Panc1 (cell line): Measurements from ENCODE around the gene CTXND1. TPM values are rescaled to one million over a fixed set of nuclear protein-coding genes. Genes with fewer than 3 reads are reported as not detected.
A peak's percentile ranks its signal among the peaks of the same experiment; 100 is the strongest.

Source experiments
- ATAC-seq: fragments of 200-7000 bp; cut with Tn5 transposase; 2 replicates; pipeline ENCODE4 v1.9.1; 2020; ENCODE audit warnings: mild to moderate bottlenecking, moderate library complexity
- BruUV-seq: library from RNA; stranded (reverse); fragments of 400-500 nt; replicated peaks from 2 replicates; lab custom pipeline; 2021; lab: Mats Ljungman, UMichigan
- CTCF ChIA-PET: fragments of 300-600 bp; sonication (Branson Sonifier 250); formaldehyde crosslinking; loops from one replicate; lab custom pipeline; 2022; ENCODE audit warnings: antibody characterized with exemption; lab: Charles Lee
- POLR2A ChIA-PET: fragments of 300-600 bp; sonication (Branson Sonifier 250); formaldehyde crosslinking; loops from one replicate; lab custom pipeline; 2022; ENCODE audit warnings: antibody characterized with exemption; lab: Charles Lee
- DNase-seq: peaks from one replicate; pipeline ENCODE4 v3.0.0-alpha.2; 2010; ENCODE audit warnings: low read depth, low spot score
- H3K27ac ChIP-seq: 2 replicates; pipeline ENCODE4 v1.5.1; 2011; ENCODE audit warnings: mild to moderate bottlenecking, low read length, inconsistent platforms
- H3K27me3 ChIP-seq: fragments of 200-500 bp; sonication (Bioruptor generic); 2 replicates; pipeline ENCODE4 v1.6.0; 2014; ENCODE audit warnings: low read length, inconsistent platforms; ENCODE audit not compliant: control insufficient read depth, insufficient read depth
- H3K36me3 ChIP-seq: fragments of 200-500 bp; sonication (Bioruptor generic); 2 replicates; pipeline ENCODE4 v1.5.1; 2014; ENCODE audit warnings: inconsistent platforms, mild to moderate bottlenecking, low read length, moderate library complexity; ENCODE audit not compliant: control insufficient read depth, insufficient read depth
- H3K4me1 ChIP-seq: 2 replicates; pipeline ENCODE4 v1.5.1; 2011; ENCODE audit warnings: inconsistent platforms, mild to moderate bottlenecking, low read length, moderate library complexity; ENCODE audit not compliant: control insufficient read depth, insufficient read depth
- H3K4me3 ChIP-seq, 2 experiments: 2 replicates each; pipeline ENCODE4 v1.5.1; 2011 to 2012; ENCODE audit warnings: low read depth in 2 of 2, low read length in 2 of 2, mild to moderate bottlenecking in 2 of 2, inconsistent platforms in 1 of 2, moderate library complexity in 1 of 2
- H3K9me3 ChIP-seq: fragments of 200-500 bp; sonication (Bioruptor generic); 2 replicates; pipeline ENCODE4 v1.5.1; 2014; ENCODE audit warnings: low read depth, mild to moderate bottlenecking, inconsistent platforms, low read length, moderate library complexity; ENCODE audit not compliant: control insufficient read depth, insufficient read depth
- CTCF ChIP-seq: fragments of 450-650 bp; IDR thresholded peaks from 2 replicates; pipeline ENCODE4 v1.5.1; 2017; ENCODE audit warnings: mild to moderate bottlenecking
- POLR2AphosphoS5 ChIP-seq: IDR thresholded peaks from 2 replicates; pipeline ENCODE4 v1.6.1; 2012; ENCODE audit warnings: mild to moderate bottlenecking, low read depth, low read length, moderate library complexity
- REST ChIP-seq, 2 experiments: IDR thresholded peaks; 2 replicates each; pipeline ENCODE4 v1.6.1; 2011 to 2012; ENCODE audit warnings: low read depth in 2 of 2, control low read depth in 1 of 2, low read length in 1 of 2, mild to moderate bottlenecking in 1 of 2, moderate library complexity in 1 of 2; ENCODE audit not compliant: insufficient read depth in 1 of 2
- SIN3A ChIP-seq: IDR thresholded peaks from 2 replicates; pipeline ENCODE4 v1.6.1; 2012; ENCODE audit warnings: low read depth, mild to moderate bottlenecking, low read length, moderate library complexity, borderline replicate concordance; ENCODE audit not compliant: insufficient read depth
- TCF7L2 ChIP-seq: IDR thresholded peaks from 2 replicates; pipeline ENCODE4 v1.6.1; 2011; ENCODE audit warnings: mild to moderate bottlenecking, low read depth, low read length, inconsistent platforms
- in situ Hi-C: cut with HindIII; loops from 2 replicates; pipeline ENCODE4 v1.10.0; 2016; ENCODE audit warnings: low sequenced_read_pairs, low pct_unique_long_range_greater_than_20kb
- intact Hi-C: fragments of 100-400 bp; cut with micrococcal nuclease; formaldehyde crosslinking; loops from one replicate; pipeline ENCODE4 v1.10.0; 2022; ENCODE audit not compliant: unreplicated experiment
- total RNA-seq: library from RNA; stranded (reverse); gene quantifications from one replicate; pipeline ENCODE4 v1.2.1, GENCODE V29; 2021; ENCODE audit not compliant: unreplicated experiment

The CTXND1 gene
- total RNA-seq, 1 experiment from 2014 or later = not detected

GRCh38 chr15:80155001-80155377, 97.0 kb downstream of the CTXND1 start:
- intact Hi-C loops = no loop called here
- ATAC-seq = no peak
- CTCF ChIA-PET = no interaction called here

DNA sequence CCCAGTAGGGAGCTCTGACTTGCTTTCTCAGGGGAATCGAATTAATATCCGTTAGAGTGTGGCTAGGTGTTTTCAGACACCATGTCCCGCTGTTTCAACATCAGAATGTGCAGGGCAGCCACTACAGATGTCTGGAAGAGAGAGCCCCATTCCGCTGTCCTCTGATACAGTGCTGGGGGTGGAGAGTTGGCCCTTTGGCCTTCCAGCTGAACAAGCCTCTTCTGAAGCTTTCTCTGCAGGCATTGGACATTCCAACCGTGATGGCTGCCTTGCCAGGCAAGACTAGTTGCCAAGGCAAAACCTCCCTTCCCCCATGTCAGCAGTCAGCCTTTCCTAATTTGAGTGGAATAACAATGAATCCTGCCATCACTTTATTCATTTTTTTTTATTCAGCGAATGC, 97.7 kb downstream of the CTXND1 start:
- POLR2A ChIA-PET = no interaction called here
- CTCF ChIA-PET = no interaction called here
- Histone ChIP-seq H3K36me3 (no peaks in the 10 kb centered on the region), H3K4me3 (peak overlapping the region in 1 of 2 experiments; percentile 80; a peak in 1 of 4 replicates), H3K27ac (peak overlapping the region; percentile 83; the same call in 1 of the 2 replicates), H3K4me1 (peaks cover 22% of the 10 kb centered on the region), H3K27me3 (no peaks in the 10 kb centered on the region), H3K9me3 (no peaks in the 10 kb centered on the region)
- no TSS peak for BruUV-seq
- intact Hi-C loops (no loop called here), in situ Hi-C loops (no loop called here)
- ATAC-seq (no peak), DNase-seq (no peak)
- TF ChIP-seq SIN3A (no peak), POLR2AphosphoS5 (no peak), CTCF (no peak), TCF7L2 (no peak)

More at GRCh38 chr15:80155001-80155377, 97.0 kb downstream of the CTXND1 start:
- BruUV-seq = no TSS peak
- H3K27ac ChIP-seq = no peak overlapping the region
- H3K36me3 ChIP-seq = no peaks in the 10 kb centered on the region
- in situ Hi-C loops = no loop called here
- POLR2A ChIA-PET = no interaction called here
- no peak for TF ChIP-seq TCF7L2
- no peak for TF ChIP-seq POLR2AphosphoS5
- no peak for TF ChIP-seq REST (IDR thresholded peaks at IDR 0.05; ENCODE audit: insufficient read depth in 1 of 2, low read depth in 2 of 2, low read length in 1 of 2)
- TF ChIP-seq CTCF = no peak
- no peak for TF ChIP-seq SIN3A
- no peak for DNase-seq
- H3K4me3 ChIP-seq = no peak overlapping the region
- no peaks in the 10 kb centered on the region for H3K9me3 ChIP-seq
- H3K4me1 ChIP-seq = peaks cover 22% of the 10 kb centered on the region
- H3K27me3 ChIP-seq = no peaks in the 10 kb centered on the region
